H1 (cell line): ENCODE results near the gene ABHD1. TPM values are rescaled to one million over a fixed set of nuclear protein-coding genes. Genes with fewer than 3 reads are reported as not detected.

ENCODE experiments used
- CHD2 ChIP-seq: IDR thresholded peaks from 2 replicates; pipeline ENCODE4 v1.6.1; 2012; ENCODE audit warnings: low read length, improper control_type of control experiment
- CREB1 ChIP-seq: IDR thresholded peaks from 2 replicates; pipeline ENCODE4 v1.6.1; 2012; ENCODE audit warnings: inconsistent platforms
- GTF2F1 ChIP-seq: IDR thresholded peaks from 2 replicates; pipeline ENCODE4 v1.6.1; 2012; ENCODE audit warnings: low read depth, low read length, improper control_type of control experiment, borderline replicate concordance
- NRF1 ChIP-seq: IDR thresholded peaks from 2 replicates; pipeline ENCODE4 v1.6.1; 2011; ENCODE audit warnings: mild to moderate bottlenecking, low read depth, low read length, improper control_type of control experiment
- POLR2A ChIP-seq, 2 experiments: IDR thresholded peaks; 1 replicate in 1 of 2; 2 replicates in 1 of 2; pipeline ENCODE4 v1.6.1; 2011; ENCODE audit warnings: low read depth in 2 of 2, low read length in 2 of 2, mild to moderate bottlenecking in 2 of 2; ENCODE audit errors: control extremely low read depth in 1 of 2
- SRF ChIP-seq: IDR thresholded peaks from 2 replicates; pipeline ENCODE4 v1.6.1; 2011; ENCODE audit warnings: mild to moderate bottlenecking, low read depth, low read length, moderate library complexity
- TEAD4 ChIP-seq: IDR thresholded peaks from 2 replicates; pipeline ENCODE4 v1.6.1; 2012; ENCODE audit warnings: low read depth, low read length, inconsistent platforms, mixed read lengths
- YY1 ChIP-seq: IDR thresholded peaks from 2 replicates; pipeline ENCODE4 v1.6.1; 2011; ENCODE audit warnings: low read depth, mild to moderate bottlenecking, low read length
- polyA plus RNA-seq, 7 experiments: library from polyadenylated mRNA; depleted of rRNA in 3 of 7; stranded (reverse) in 5 of 7; unstranded in 2 of 7; fragments of >200 nt in 5 of 7; fragments of 200-250 nt in 2 of 7; gene quantifications; 1 replicate in 5 of 7; 2 replicates in 1 of 7; 4 replicates in 1 of 7; pipeline versions ENCODE4 v1.2.1 to v1.2.3, GENCODE V29; 2011 to 2013; ENCODE audit warnings: missing spikeins in 2 of 7, mixed read lengths in 2 of 7
- total RNA-seq: library from RNA; stranded (reverse); fragmentation: NEBNext Ultra II Directional; extraction: Animal tissue kit (Norgen Biotek cat#: 25700); gene quantifications from 2 replicates; pipeline ENCODE4 v1.2.1, GENCODE V29; 2021
- TF ChIP-seq, protein P1 (sequence below): IDR thresholded peaks from 2 replicates; pipeline ENCODE4 v1.6.1; 2011; ENCODE audit warnings: low read length, improper control_type of control experiment
- TF ChIP-seq, protein P2 (sequence below): fragments of 300-600 bp; sonication (generic); IDR thresholded peaks from 2 replicates; pipeline ENCODE4 v1.7.1; 2012; ENCODE audit warnings: low read length, moderate library complexity, mild to moderate bottlenecking, inconsistent platforms; ENCODE audit not compliant: insufficient replicate concordance

Gene ABHD1
- total and polyA plus RNA-seq, 2 of the 8 experiments (the other 6 are each of a cell fraction or from before 2014, with no cell fraction given): 0.20 to 1.1 TPM

DNA sequence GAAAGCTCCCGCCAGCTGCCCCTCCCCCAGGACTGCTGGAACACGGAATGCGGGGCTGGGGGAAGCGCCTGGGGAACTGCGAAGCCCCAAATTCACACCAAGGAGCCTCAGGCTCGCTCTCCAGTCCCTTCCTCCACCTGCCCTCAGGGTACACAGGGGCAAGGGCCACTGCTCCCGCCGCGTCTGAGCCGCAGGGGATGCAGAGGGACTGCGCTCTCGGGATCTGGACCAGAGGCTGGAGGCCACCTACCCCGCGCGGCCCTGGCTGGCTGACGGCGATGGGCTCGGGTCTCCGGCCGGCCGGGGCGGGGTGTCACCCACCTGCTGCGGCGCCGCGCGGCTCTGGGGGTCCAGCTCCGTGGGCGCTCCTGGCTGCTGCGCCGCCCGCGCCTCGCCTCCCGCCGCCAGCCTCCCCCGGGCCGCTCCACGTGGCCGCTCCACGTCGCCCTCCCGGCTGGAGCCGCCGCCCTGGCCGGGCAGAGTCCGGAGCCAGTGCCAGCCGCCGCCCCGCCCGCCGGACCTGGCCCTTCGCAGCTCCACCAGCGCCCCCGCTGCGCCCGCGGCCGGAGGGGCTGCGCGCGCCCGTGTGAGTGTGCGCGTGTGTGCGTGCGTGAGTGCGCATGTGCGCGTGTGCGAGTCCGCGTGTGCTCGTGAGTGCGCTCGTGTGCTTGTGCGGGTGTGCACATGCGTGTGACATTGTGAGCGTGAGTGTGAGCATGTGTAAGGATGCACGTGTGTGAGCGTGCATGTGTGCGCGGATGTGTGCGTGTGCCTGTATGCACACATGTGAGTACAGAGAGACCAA is 4.9 kb upstream of the ABHD1 start, which contains the start of gene CGREF1 (continued):
- peak; percentile 35; the same call in 1 of the 2 replicates for TF ChIP-seq NRF1
- TF ChIP-seq, protein P1, sequence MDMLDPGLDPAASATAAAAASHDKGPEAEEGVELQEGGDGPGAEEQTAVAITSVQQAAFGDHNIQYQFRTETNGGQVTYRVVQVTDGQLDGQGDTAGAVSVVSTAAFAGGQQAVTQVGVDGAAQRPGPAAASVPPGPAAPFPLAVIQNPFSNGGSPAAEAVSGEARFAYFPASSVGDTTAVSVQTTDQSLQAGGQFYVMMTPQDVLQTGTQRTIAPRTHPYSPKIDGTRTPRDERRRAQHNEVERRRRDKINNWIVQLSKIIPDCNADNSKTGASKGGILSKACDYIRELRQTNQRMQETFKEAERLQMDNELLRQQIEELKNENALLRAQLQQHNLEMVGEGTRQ: no peak
- no peak; the same call in 1 of the 2 replicates for TF ChIP-seq CREB1
- TF ChIP-seq POLR2A (IDR thresholded peaks at IDR 0.05; ENCODE audit: control extremely low read depth in 1 of 2, low read depth in 2 of 2, low read length in 2 of 2): no peak
- TF ChIP-seq GTF2F1: no peak
- 0 out of 2 replicates have a peak, but pooled peaks have one; percentile 11 for TF ChIP-seq TEAD4
- TF ChIP-seq, protein P2, sequence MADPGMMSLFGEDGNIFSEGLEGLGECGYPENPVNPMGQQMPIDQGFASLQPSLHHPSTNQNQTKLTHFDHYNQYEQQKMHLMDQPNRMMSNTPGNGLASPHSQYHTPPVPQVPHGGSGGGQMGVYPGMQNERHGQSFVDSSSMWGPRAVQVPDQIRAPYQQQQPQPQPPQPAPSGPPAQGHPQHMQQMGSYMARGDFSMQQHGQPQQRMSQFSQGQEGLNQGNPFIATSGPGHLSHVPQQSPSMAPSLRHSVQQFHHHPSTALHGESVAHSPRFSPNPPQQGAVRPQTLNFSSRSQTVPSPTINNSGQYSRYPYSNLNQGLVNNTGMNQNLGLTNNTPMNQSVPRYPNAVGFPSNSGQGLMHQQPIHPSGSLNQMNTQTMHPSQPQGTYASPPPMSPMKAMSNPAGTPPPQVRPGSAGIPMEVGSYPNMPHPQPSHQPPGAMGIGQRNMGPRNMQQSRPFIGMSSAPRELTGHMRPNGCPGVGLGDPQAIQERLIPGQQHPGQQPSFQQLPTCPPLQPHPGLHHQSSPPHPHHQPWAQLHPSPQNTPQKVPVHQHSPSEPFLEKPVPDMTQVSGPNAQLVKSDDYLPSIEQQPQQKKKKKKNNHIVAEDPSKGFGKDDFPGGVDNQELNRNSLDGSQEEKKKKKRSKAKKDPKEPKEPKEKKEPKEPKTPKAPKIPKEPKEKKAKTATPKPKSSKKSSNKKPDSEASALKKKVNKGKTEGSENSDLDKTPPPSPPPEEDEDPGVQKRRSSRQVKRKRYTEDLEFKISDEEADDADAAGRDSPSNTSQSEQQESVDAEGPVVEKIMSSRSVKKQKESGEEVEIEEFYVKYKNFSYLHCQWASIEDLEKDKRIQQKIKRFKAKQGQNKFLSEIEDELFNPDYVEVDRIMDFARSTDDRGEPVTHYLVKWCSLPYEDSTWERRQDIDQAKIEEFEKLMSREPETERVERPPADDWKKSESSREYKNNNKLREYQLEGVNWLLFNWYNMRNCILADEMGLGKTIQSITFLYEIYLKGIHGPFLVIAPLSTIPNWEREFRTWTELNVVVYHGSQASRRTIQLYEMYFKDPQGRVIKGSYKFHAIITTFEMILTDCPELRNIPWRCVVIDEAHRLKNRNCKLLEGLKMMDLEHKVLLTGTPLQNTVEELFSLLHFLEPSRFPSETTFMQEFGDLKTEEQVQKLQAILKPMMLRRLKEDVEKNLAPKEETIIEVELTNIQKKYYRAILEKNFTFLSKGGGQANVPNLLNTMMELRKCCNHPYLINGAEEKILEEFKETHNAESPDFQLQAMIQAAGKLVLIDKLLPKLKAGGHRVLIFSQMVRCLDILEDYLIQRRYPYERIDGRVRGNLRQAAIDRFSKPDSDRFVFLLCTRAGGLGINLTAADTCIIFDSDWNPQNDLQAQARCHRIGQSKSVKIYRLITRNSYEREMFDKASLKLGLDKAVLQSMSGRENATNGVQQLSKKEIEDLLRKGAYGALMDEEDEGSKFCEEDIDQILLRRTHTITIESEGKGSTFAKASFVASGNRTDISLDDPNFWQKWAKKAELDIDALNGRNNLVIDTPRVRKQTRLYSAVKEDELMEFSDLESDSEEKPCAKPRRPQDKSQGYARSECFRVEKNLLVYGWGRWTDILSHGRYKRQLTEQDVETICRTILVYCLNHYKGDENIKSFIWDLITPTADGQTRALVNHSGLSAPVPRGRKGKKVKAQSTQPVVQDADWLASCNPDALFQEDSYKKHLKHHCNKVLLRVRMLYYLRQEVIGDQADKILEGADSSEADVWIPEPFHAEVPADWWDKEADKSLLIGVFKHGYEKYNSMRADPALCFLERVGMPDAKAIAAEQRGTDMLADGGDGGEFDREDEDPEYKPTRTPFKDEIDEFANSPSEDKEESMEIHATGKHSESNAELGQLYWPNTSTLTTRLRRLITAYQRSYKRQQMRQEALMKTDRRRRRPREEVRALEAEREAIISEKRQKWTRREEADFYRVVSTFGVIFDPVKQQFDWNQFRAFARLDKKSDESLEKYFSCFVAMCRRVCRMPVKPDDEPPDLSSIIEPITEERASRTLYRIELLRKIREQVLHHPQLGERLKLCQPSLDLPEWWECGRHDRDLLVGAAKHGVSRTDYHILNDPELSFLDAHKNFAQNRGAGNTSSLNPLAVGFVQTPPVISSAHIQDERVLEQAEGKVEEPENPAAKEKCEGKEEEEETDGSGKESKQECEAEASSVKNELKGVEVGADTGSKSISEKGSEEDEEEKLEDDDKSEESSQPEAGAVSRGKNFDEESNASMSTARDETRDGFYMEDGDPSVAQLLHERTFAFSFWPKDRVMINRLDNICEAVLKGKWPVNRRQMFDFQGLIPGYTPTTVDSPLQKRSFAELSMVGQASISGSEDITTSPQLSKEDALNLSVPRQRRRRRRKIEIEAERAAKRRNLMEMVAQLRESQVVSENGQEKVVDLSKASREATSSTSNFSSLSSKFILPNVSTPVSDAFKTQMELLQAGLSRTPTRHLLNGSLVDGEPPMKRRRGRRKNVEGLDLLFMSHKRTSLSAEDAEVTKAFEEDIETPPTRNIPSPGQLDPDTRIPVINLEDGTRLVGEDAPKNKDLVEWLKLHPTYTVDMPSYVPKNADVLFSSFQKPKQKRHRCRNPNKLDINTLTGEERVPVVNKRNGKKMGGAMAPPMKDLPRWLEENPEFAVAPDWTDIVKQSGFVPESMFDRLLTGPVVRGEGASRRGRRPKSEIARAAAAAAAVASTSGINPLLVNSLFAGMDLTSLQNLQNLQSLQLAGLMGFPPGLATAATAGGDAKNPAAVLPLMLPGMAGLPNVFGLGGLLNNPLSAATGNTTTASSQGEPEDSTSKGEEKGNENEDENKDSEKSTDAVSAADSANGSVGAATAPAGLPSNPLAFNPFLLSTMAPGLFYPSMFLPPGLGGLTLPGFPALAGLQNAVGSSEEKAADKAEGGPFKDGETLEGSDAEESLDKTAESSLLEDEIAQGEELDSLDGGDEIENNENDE: no peak
- no peak for TF ChIP-seq SRF
- TF ChIP-seq CHD2: no peak
- TF ChIP-seq YY1: no peak
